HepG2 (cell line): ENCODE results near the gene COPS7A. TPM values are rescaled to one million over a fixed set of nuclear protein-coding genes. Genes with fewer than 3 reads are reported as not detected.
A peak's percentile ranks its signal among the peaks of the same experiment; 100 is the strongest.

ENCODE experiments used
- ATAC-seq: fragments of 200-7000 bp; cut with Tn5 transposase; 3 replicates; pipeline ENCODE4 v1.9.1; 2020; ENCODE audit warnings: mild to moderate bottlenecking, moderate library complexity
- BruUV-seq: library from RNA; stranded (reverse); fragments of 400-500 nt; replicated peaks from 2 replicates; lab custom pipeline; 2021; lab: Mats Ljungman, UMichigan
- CTCF ChIA-PET: fragments of 300-600 bp; formaldehyde crosslinking; extraction: SDS; loops from one replicate; lab custom pipeline; 2021; ENCODE audit warnings: low total read pairs, inconsistent platforms, low intra/inter-chr PET ratio; lab: Yijun Ruan, JAX
- POLR2A ChIA-PET: fragments of 350-600 bp; sonication (Branson Sonifier 250); formaldehyde crosslinking; loops from one replicate; lab custom pipeline; 2020; ENCODE audit warnings: antibody characterized with exemption, inconsistent platforms; lab: Yijun Ruan, JAX
- DNase-seq: peaks from one replicate; pipeline ENCODE4 v3.0.0-alpha.2; 2015; ENCODE audit warnings: low spot score
- FAIRE-seq: peaks from 3 replicates; lab custom pipeline; 2011; peaks lifted over from hg19 to GRCh38; lab: Jason Lieb, UNC
- H2AFZ ChIP-seq: one replicate; pipeline ENCODE4 v1.6.1; 2011; ENCODE audit warnings: low read length, inconsistent platforms
- H3K27ac ChIP-seq: fragments of 300-600 bp; 3 replicates; pipeline ENCODE4 v1.8.0; 2011; ENCODE audit warnings: mixed run types, mild to moderate bottlenecking, mixed read lengths, low read length, inconsistent platforms; ENCODE audit not compliant: insufficient read depth; ENCODE audit errors: extremely low read length
- H3K27me3 ChIP-seq, 2 experiments: fragments of 200-600 bp in 1 of 2; 2 replicates in 1 of 2; 3 replicates in 1 of 2; pipeline versions ENCODE4 v1.6.0 to v1.8.0; 2011; ENCODE audit warnings: low read length in 2 of 2, mild to moderate bottlenecking in 2 of 2, moderate library complexity in 2 of 2, inconsistent platforms in 1 of 2; ENCODE audit not compliant: insufficient read depth in 2 of 2, control insufficient read depth in 1 of 2
- H3K36me3 ChIP-seq, 2 experiments: fragments of 200-600 bp in 1 of 2; replicated peaks in 1 of 2; 2 replicates in 1 of 2; 3 replicates in 1 of 2; pipeline versions ENCODE4 v1.5.1 to v1.8.0; 2011; ENCODE audit warnings: low read length in 2 of 2, inconsistent platforms in 1 of 2; ENCODE audit not compliant: insufficient read depth in 2 of 2, control insufficient read depth in 1 of 2
- H3K4me1 ChIP-seq: 2 replicates; pipeline ENCODE4 v1.5.1; 2012; ENCODE audit warnings: low read length, inconsistent platforms; ENCODE audit not compliant: insufficient read depth
- H3K4me2 ChIP-seq: 2 replicates; pipeline ENCODE4 v1.6.0; 2011; ENCODE audit warnings: low read depth, low read length, inconsistent platforms
- H3K4me3 ChIP-seq, 3 experiments: fragments of 200-600 bp in 1 of 3; sonication (generic), shearing (Covaris generic) in 1 of 3; replicated peaks in 1 of 3; 2 replicates each; pipeline ENCODE4 v1.5.1; 2011 to 2016; ENCODE audit warnings: low read length in 3 of 3, inconsistent platforms in 2 of 3, low read depth in 2 of 3, mild to moderate bottlenecking in 2 of 3, control low read depth in 1 of 3, mixed read lengths in 1 of 3; ENCODE audit not compliant: insufficient read depth in 1 of 3
- H3K79me2 ChIP-seq: one replicate; pipeline ENCODE4 v1.6.1; 2011; ENCODE audit warnings: low read length, inconsistent platforms; ENCODE audit not compliant: insufficient read depth
- H3K9ac ChIP-seq: 2 replicates; pipeline ENCODE4 v1.6.0; 2011; ENCODE audit warnings: mild to moderate bottlenecking, low read depth, low read length, inconsistent platforms; ENCODE audit not compliant: insufficient read depth
- H3K9me3 ChIP-seq: 2 replicates; pipeline ENCODE4 v1.5.1; 2012; ENCODE audit warnings: mild to moderate bottlenecking, low read length
- H4K20me1 ChIP-seq: 2 replicates; pipeline ENCODE4 v1.6.0; 2011; ENCODE audit warnings: inconsistent platforms, mild to moderate bottlenecking, low read length, moderate library complexity; ENCODE audit not compliant: insufficient read depth
- CEBPB ChIP-seq: IDR thresholded peaks from 2 replicates; pipeline ENCODE4 v1.6.1; 2011; ENCODE audit warnings: low read depth, low read length, improper control_type of control experiment, borderline replicate concordance
- CEBPG ChIP-seq: IDR thresholded peaks from 2 replicates; pipeline ENCODE4 v1.6.1; 2016
- CREB1 ChIP-seq, 2 experiments: fragments of 450-650 bp in 1 of 2; IDR thresholded peaks; 2 replicates each; pipeline ENCODE4 v1.6.1; 2016 to 2017; ENCODE audit warnings: control low read depth in 1 of 2, mild to moderate bottlenecking in 1 of 2, missing compliant biosample characterization in 1 of 2, missing genetic modification characterization in 1 of 2
- NR2F2 ChIP-seq: IDR thresholded peaks from 2 replicates; pipeline ENCODE4 v1.6.1; 2012; ENCODE audit warnings: low read depth, inconsistent platforms, borderline replicate concordance
- STAG1 ChIP-seq: sonication (generic); formaldehyde crosslinking; IDR thresholded peaks from 2 replicates; pipeline ENCODE4 v1.4.0; 2020; ENCODE audit warnings: missing genetic modification reagents
- TBL1XR1 ChIP-seq: fragments of 150-350 bp; IDR thresholded peaks from 2 replicates; pipeline ENCODE4 v1.6.1; 2014; ENCODE audit warnings: borderline replicate concordance, low read length; ENCODE audit not compliant: partially characterized antibody
- ZNF629 ChIP-seq: sonication (generic); formaldehyde crosslinking; conservative IDR thresholded peaks from 2 replicates; pipeline ENCODE4 v1.5.0; 2020; ENCODE audit warnings: missing genetic modification reagents
- WGBS: methylation state at CpG from one replicate; pipeline ENCODE4 v1.1.6; 2017; ENCODE audit warnings: low lambda C conversion rate; 5-methylcytosine and 5-hydroxymethylcytosine counted together
- in situ Hi-C: cut with HindIII; loops from 2 replicates; pipeline ENCODE4 v1.10.0; 2017; ENCODE audit warnings: low pct_unique_long_range_greater_than_20kb; ENCODE audit not compliant: extremely low pct_ligation_motif_present
- intact Hi-C: fragments of 100-400 bp; cut with micrococcal nuclease; formaldehyde crosslinking; loops from one replicate; pipeline ENCODE4 v1.10.0; 2022; ENCODE audit not compliant: unreplicated experiment
- polyA plus RNA-seq, 8 experiments: library from polyadenylated mRNA; depleted of rRNA in 3 of 8; stranded (reverse) in 7 of 8; unstranded in 1 of 8; fragments of >200 nt; fragmentation: Illumina TruSeq in 4 of 8; extraction: Trizol in 4 of 8; gene quantifications; 2 replicates each; pipeline versions ENCODE4 v1.2.1 to v1.2.3, GENCODE V29; 2011 to 2016; ENCODE audit warnings: low read depth in 4 of 8, missing spikeins in 1 of 8, mixed read lengths in 1 of 8; ENCODE audit not compliant: insufficient read depth in 1 of 8
- total RNA-seq, 5 experiments: library from RNA; depleted of rRNA; stranded (reverse); fragments of >200 nt; fragmentation: Illumina TruSeq; extraction: Trizol; gene quantifications; 2 replicates each; pipeline ENCODE4 v1.2.3, GENCODE V29; 2016; ENCODE audit warnings: low read depth in 1 of 5
- TF ChIP-seq, protein P1 (sequence below): sonication (generic); formaldehyde crosslinking; conservative IDR thresholded peaks from 2 replicates; pipeline ENCODE4 v1.8.0; 2022; ENCODE audit warnings: mild to moderate bottlenecking, moderate library complexity, missing genetic modification reagents
- TF ChIP-seq, protein P2 (sequence below): sonication (generic); formaldehyde crosslinking; IDR thresholded peaks from 2 replicates; pipeline ENCODE4 v1.5.0; 2020; ENCODE audit warnings: mild to moderate bottlenecking, missing genetic modification reagents, moderate library complexity
- TF ChIP-seq, protein P3 (sequence below): sonication (generic); formaldehyde crosslinking; IDR thresholded peaks from 2 replicates; pipeline ENCODE4 v1.4.0; 2020; ENCODE audit warnings: mild to moderate bottlenecking, missing genetic modification reagents
- TF ChIP-seq, protein P4 (sequence below): IDR thresholded peaks from 2 replicates; pipeline ENCODE4 v1.6.1; 2012; ENCODE audit warnings: low read depth, low read length, improper control_type of control experiment

COPS7A gene
- total and polyA plus RNA-seq, 2 of the 13 experiments (the other 11 are each of a cell fraction or from before 2014, with no cell fraction given), result 40.0 to 73.6 TPM

DNA sequence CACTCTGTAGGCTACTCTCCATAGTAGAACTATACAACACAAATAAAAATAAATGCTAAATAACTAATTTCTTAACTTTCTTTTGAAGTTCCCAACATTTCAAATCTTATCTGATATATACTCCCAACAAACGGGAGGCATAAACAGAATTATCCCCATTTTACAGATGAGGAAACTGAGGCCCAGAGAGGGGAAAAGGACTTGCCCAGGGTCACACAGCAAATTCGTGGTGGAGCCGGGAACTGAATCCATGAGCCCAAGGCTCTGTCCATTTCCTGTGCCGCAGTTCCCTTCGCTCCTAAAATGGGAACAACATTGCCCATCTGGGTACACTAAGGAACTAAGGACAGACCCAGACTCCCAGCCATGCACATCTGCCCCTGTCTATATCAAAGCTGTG is 46.9 kb upstream of the COPS7A start:
- ATAC-seq, result no peak
- in situ Hi-C loops, result no loop called here
- ChIA-PET POLR2A (no interaction called here), CTCF (no interaction called here)
- FAIRE-seq, result no peak
- no TSS peak for BruUV-seq
- H3K9ac ChIP-seq, result no peak overlapping the region
- intact Hi-C loops, result no loop called here
- no peaks in the 10 kb centered on the region for H3K9me3 ChIP-seq
- H4K20me1 ChIP-seq, result no peaks in the 10 kb centered on the region
- H3K4me1 ChIP-seq, result no peaks in the 10 kb centered on the region
- TF ChIP-seq NR2F2 (no peak), ZNF629 (CRISPR knock-in tag) (peak; percentile 89)
- 97% methylated on average over 5 of the region's 5 CpGs for WGBS
- DNase-seq, result no peak
- peaks cover 33 to 88% of the 10 kb centered on the region in 2 experiments for H3K36me3 ChIP-seq
- H3K4me2 ChIP-seq, result no peak overlapping the region
- no peak overlapping the region for H3K27ac ChIP-seq
- H2AFZ ChIP-seq, result no peak overlapping the region
- no peak overlapping the region for H3K4me3 ChIP-seq
- H3K27me3 ChIP-seq, result no peaks in the 10 kb centered on the region
- peaks cover 24% of the 10 kb centered on the region for H3K79me2 ChIP-seq

DNA sequence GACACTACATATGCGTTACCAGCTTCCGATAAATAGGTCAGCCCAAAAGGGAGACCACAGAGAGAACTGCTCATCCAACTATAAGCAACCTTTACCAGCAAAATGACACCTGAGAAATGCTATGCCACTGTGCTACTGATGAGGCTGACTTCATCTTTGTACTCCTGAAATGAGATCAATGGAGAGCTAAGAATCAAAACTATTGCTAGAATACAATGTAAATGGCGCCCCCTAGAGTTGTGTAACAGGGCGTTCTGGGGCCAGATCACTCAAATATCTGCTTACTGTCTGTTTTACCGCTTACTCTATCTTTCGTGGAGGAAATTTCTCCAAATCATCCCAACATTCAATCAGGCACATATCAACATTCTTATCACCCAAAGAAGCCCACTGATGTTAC is 39.2 kb upstream of the COPS7A start:
- H3K4me1 ChIP-seq, result peaks cover 46% of the 10 kb centered on the region
- peaks cover 77% of the 10 kb centered on the region for H3K79me2 ChIP-seq
- in situ Hi-C loops (no loop called here), intact Hi-C loops (loop anchor here (5.0 kb wide), 1 partner anchor 127 kb away; the partner anchor contains the start of gene IFFO1)
- DNase-seq, result peak; percentile 57
- 76% methylated on average over 6 of the region's 6 CpGs for WGBS
- peaks cover 0 to 16% of the 10 kb centered on the region in 2 experiments; a peak in 4 of 5 replicates for H3K36me3 ChIP-seq
- FAIRE-seq, result no peak
- no peak overlapping the region for H3K4me3 ChIP-seq
- H2AFZ ChIP-seq, result no peak overlapping the region
- no peak overlapping the region for H3K27ac ChIP-seq
- no peaks in the 10 kb centered on the region; a peak in 2 of 5 replicates for H3K27me3 ChIP-seq
- H3K9me3 ChIP-seq, result no peaks in the 10 kb centered on the region
- TF ChIP-seq TBL1XR1 (no peak), STAG1 (CRISPR knock-in tag) (peak; percentile 45), CEBPG (CRISPR knock-in tag) (peak; percentile 40; the same call in 1 of the 2 replicates), CEBPB (peak; percentile 15; the same call in 1 of the 2 replicates), CREB1 (IDR thresholded peaks at IDR 0.05) (no peak), CREB1 (CRISPR knock-in tag; IDR thresholded peaks at IDR 0.05) (no peak)
- TF ChIP-seq, protein P1, sequence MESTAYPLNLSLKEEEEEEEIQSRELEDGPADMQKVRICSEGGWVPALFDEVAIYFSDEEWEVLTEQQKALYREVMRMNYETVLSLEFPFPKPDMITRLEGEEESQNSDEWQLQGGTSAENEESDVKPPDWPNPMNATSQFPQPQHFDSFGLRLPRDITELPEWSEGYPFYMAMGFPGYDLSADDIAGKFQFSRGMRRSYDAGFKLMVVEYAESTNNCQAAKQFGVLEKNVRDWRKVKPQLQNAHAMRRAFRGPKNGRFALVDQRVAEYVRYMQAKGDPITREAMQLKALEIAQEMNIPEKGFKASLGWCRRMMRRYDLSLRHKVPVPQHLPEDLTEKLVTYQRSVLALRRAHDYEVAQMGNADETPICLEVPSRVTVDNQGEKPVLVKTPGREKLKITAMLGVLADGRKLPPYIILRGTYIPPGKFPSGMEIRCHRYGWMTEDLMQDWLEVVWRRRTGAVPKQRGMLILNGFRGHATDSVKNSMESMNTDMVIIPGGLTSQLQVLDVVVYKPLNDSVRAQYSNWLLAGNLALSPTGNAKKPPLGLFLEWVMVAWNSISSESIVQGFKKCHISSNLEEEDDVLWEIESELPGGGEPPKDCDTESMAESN (CRISPR knock-in tag), result no peak
- TF ChIP-seq, protein P2, sequence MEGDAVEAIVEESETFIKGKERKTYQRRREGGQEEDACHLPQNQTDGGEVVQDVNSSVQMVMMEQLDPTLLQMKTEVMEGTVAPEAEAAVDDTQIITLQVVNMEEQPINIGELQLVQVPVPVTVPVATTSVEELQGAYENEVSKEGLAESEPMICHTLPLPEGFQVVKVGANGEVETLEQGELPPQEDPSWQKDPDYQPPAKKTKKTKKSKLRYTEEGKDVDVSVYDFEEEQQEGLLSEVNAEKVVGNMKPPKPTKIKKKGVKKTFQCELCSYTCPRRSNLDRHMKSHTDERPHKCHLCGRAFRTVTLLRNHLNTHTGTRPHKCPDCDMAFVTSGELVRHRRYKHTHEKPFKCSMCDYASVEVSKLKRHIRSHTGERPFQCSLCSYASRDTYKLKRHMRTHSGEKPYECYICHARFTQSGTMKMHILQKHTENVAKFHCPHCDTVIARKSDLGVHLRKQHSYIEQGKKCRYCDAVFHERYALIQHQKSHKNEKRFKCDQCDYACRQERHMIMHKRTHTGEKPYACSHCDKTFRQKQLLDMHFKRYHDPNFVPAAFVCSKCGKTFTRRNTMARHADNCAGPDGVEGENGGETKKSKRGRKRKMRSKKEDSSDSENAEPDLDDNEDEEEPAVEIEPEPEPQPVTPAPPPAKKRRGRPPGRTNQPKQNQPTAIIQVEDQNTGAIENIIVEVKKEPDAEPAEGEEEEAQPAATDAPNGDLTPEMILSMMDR (CRISPR knock-in tag), result peak; percentile 63
- TF ChIP-seq, protein P3, sequence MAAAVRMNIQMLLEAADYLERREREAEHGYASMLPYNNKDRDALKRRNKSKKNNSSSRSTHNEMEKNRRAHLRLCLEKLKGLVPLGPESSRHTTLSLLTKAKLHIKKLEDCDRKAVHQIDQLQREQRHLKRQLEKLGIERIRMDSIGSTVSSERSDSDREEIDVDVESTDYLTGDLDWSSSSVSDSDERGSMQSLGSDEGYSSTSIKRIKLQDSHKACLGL (CRISPR knock-in tag), result no peak
- TF ChIP-seq, protein P4, sequence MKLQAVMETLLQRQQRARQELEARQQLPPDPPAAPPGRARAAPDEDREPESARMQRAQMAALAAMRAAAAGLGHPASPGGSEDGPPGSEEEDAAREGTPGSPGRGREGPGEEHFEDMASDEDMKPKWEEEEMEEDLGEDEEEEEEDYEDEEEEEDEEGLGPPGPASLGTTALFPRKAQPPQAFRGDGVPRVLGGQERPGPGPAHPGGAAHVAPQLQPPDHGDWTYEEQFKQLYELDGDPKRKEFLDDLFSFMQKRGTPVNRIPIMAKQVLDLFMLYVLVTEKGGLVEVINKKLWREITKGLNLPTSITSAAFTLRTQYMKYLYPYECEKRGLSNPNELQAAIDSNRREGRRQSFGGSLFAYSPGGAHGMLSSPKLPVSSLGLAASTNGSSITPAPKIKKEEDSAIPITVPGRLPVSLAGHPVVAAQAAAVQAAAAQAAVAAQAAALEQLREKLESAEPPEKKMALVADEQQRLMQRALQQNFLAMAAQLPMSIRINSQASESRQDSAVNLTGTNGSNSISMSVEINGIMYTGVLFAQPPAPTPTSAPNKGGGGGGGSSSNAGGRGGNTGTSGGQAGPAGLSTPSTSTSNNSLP, result peak; percentile 61
- no peak overlapping the region for H3K9ac ChIP-seq
- ChIA-PET CTCF (interaction anchor here (1.9 kb wide), 1 partner anchor 67 kb away, joined by 15 read pairs; no protein-coding TSS in a partner anchor), POLR2A (no interaction called here)
- peaks cover 8% of the 10 kb centered on the region for H4K20me1 ChIP-seq
- no TSS peak for BruUV-seq
- no peak overlapping the region for H3K4me2 ChIP-seq
- no peak for ATAC-seq
